ENCODE results near the gene PTPN14. TPM values are rescaled to one million over a fixed set of nuclear protein-coding genes. Genes with fewer than 3 reads are reported as not detected.
"Not testable (repeated sequence)": the region's sequence is repeated elsewhere in the genome, so short reads cannot be mapped to it uniquely, and the experiment has no call there.

The PTPN14 gene
- total and polyA plus RNA-seq, 4 donors, result 7.3 to 50.5 (median 28.2) TPM

DNA sequence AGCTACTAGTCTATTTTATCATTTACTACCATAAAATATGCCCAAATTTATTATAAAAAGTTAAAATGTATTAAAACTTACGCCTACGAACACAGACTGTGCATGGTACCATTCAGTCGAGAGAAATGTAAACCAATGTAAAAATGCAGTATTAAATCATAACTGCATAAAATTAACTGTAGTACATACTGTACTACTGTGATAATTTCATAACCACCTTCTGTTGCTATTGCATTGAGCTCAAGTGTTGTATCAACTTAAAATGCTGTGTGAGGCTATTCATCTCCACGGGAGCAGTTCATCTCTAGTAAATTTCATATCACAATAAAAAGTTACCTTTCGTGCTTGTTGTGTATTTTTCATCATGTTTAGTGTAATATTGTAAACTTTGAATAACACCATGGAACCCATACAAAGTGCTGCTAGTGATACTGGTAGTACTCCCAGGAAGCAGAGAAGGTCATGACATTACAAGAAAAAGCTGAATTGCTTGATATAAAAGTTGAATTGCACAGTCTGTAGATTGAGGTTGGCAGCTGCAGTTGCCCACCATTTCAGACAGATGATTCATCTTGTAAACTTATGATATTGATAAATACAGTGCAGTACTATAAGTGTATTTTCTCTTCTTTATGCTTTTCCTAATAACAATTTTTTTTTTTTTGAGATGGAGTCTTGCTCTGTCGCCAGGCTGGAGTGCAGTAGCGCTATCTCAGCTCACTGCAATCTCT, 32.6 kb upstream of the PTPN14 start:
- 89 to 96% methylated on average over 7 of the region's 7 CpGs for WGBS, 2 donors
- no peaks in the 10 kb centered on the region for H3K27me3 ChIP-seq (ENCODE audit: control insufficient read depth in 1 of 2, insufficient read depth in 2 of 2, low read length in 1 of 2)
- no peak overlapping the region for H3K27ac ChIP-seq (ENCODE audit: low read depth in 1 of 2, low read length in 2 of 2)
- no peak overlapping the region for H3K4me3 ChIP-seq (ENCODE audit: low read length in 2 of 2)
- no peaks in the 10 kb centered on the region for H3K36me3 ChIP-seq (ENCODE audit: control insufficient read depth in 1 of 2, insufficient read depth in 2 of 2, low read length in 1 of 2)
- H3K9me3 ChIP-seq (ENCODE audit: control insufficient read depth, low read length), result no peaks in the 10 kb centered on the region
- no peak for DNase-seq
- intact Hi-C loops (cut with DNase I), result loop anchor here (2.0 to 5.0 kb wide), 3 partner anchors 195 to 251 kb away; no protein-coding TSS in a partner anchor
- no peak for ATAC-seq (ENCODE audit: low FRiP score)
- no peaks in the 10 kb centered on the region for H3K4me1 ChIP-seq (ENCODE audit: control insufficient read depth in 1 of 2, insufficient read depth in 2 of 2, low read length in 2 of 2)

DNA sequence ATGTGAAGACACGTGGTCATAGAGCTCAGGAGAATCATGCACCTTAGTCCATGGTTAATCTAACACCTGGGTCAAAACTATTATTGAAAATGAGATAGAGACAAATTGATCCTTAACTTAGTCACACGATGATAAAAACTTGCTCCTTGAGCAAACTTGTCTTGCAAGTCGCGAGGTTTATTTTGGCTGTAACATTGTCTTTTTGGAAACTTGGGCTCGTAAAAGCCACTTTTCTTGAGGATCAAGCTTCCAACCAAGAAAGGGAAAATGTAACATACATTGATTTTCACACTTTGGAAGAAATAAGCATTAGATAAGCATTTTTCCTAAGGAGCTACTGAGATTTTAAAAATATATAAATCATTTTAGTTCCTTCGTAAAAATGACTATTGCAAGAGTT, 31.7 kb upstream of the PTPN14 start:
- ATAC-seq (ENCODE audit: low FRiP score), result no peak
- H3K27me3 ChIP-seq (ENCODE audit: control insufficient read depth in 1 of 2, insufficient read depth in 2 of 2, low read length in 1 of 2), result no peaks in the 10 kb centered on the region
- H3K9me3 ChIP-seq (ENCODE audit: control insufficient read depth, low read length), result no peaks in the 10 kb centered on the region
- no peak overlapping the region for H3K27ac ChIP-seq (ENCODE audit: low read depth in 1 of 2, low read length in 2 of 2)
- intact Hi-C loops (cut with DNase I), result loop anchor here in 1 of 2 donors (5.0 kb wide), 1 partner anchor 196 kb away; no protein-coding TSS in a partner anchor
- 22 to 25% methylated on average over 6 of the region's 6 CpGs for WGBS, 2 donors
- H3K4me3 ChIP-seq (ENCODE audit: low read length in 2 of 2), result no peak overlapping the region
- DNase-seq, result no peak
- no peaks in the 10 kb centered on the region for H3K4me1 ChIP-seq (ENCODE audit: control insufficient read depth in 1 of 2, insufficient read depth in 2 of 2, low read length in 2 of 2)
- H3K36me3 ChIP-seq (ENCODE audit: control insufficient read depth in 1 of 2, insufficient read depth in 2 of 2, low read length in 1 of 2), result no peaks in the 10 kb centered on the region

GRCh38 chr1:214582289-214582891, 31.0 kb upstream of the PTPN14 start:
- intact Hi-C loops (cut with DNase I), result loop anchor here in 1 of 2 donors (5.0 kb wide), 1 partner anchor 195 kb away; no protein-coding TSS in a partner anchor

DNA sequence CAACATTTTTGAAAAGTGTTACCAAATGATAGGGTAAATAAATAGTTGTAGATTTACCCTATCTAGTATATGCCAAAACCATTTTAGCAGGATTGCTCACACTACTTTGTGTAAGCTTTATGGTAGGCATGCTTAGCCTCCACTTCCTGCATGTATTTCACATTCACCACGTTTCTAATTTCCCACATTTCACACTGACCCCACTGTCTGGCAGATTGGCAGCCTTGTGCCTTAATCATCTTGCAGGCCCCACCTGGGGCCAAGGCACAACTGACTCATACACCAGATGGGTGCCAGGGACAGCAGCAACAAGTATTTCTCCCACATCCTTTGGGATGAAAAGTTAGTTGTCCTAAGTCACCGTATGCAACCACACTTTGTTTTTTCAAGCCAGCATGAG, 30.4 kb upstream of the PTPN14 start:
- H3K9me3 ChIP-seq (ENCODE audit: control insufficient read depth, low read length), result peaks cover 1% of the 10 kb centered on the region
- intact Hi-C loops (cut with DNase I), result loop anchor here in 1 of 2 donors (5.0 kb wide), 1 partner anchor 194 kb away; no protein-coding TSS in a partner anchor
- 4 to 13% methylated on average over 2 of the region's 2 CpGs for WGBS, 2 donors
- ATAC-seq (ENCODE audit: low FRiP score) (no peak), DNase-seq (no peak)
- no peak overlapping the region for H3K4me3 ChIP-seq (ENCODE audit: low read length in 2 of 2)
- H3K36me3 ChIP-seq (ENCODE audit: control insufficient read depth in 1 of 2, insufficient read depth in 2 of 2, low read length in 1 of 2), result no peaks in the 10 kb centered on the region
- H3K4me1 ChIP-seq (ENCODE audit: control insufficient read depth in 1 of 2, insufficient read depth in 2 of 2, low read length in 2 of 2), result no peaks in the 10 kb centered on the region
- H3K27me3 ChIP-seq (ENCODE audit: control insufficient read depth in 1 of 2, insufficient read depth in 2 of 2, low read length in 1 of 2), result no peaks in the 10 kb centered on the region
- H3K27ac ChIP-seq (ENCODE audit: low read depth in 1 of 2, low read length in 2 of 2), result no peak overlapping the region

More at GRCh38 chr1:214582289-214582891, 31.0 kb upstream of the PTPN14 start:
- no peaks in the 10 kb centered on the region for H3K27me3 ChIP-seq (ENCODE audit: control insufficient read depth in 1 of 2, insufficient read depth in 2 of 2, low read length in 1 of 2)
- H3K9me3 ChIP-seq (ENCODE audit: control insufficient read depth, low read length), result no peaks in the 10 kb centered on the region
- ATAC-seq (ENCODE audit: low FRiP score) (no peak), DNase-seq (no peak)
- H3K36me3 ChIP-seq (ENCODE audit: control insufficient read depth in 1 of 2, insufficient read depth in 2 of 2, low read length in 1 of 2), result no peaks in the 10 kb centered on the region
- H3K4me1 ChIP-seq (ENCODE audit: control insufficient read depth in 1 of 2, insufficient read depth in 2 of 2, low read length in 2 of 2), result no peaks in the 10 kb centered on the region
- H3K27ac ChIP-seq (ENCODE audit: low read depth in 1 of 2, low read length in 2 of 2), result no peak overlapping the region
- 38 to 39% methylated on average over 7 of the region's 7 CpGs for WGBS, 2 donors
- no peak overlapping the region for H3K4me3 ChIP-seq (ENCODE audit: low read length in 2 of 2)

- Histone ChIP-seq H3K36me3 (ENCODE audit: control insufficient read depth in 1 of 2, insufficient read depth in 2 of 2, low read length in 1 of 2) (no peaks in the 10 kb centered on the region), H3K27me3 (ENCODE audit: control insufficient read depth in 1 of 2, insufficient read depth in 2 of 2, low read length in 1 of 2) (no peaks in the 10 kb centered on the region), H3K27ac (ENCODE audit: low read depth in 1 of 2, low read length in 2 of 2) (no peak overlapping the region), H3K9me3 (ENCODE audit: control insufficient read depth, low read length) (peaks cover 2% of the 10 kb centered on the region), H3K4me1 (ENCODE audit: control insufficient read depth in 1 of 2, insufficient read depth in 2 of 2, low read length in 2 of 2) (no peaks in the 10 kb centered on the region), H3K4me3 (ENCODE audit: low read length in 2 of 2) (no peak overlapping the region)
- ATAC-seq (ENCODE audit: low FRiP score) (no peak), DNase-seq (no peak)
- intact Hi-C loops (cut with DNase I), result no loop called here
These were observed 27.8 kb upstream of the PTPN14 start for GRCh38 chr1:214579183-214579582.

- intact Hi-C loops (cut with DNase I); ATAC-seq (ENCODE audit: low FRiP score); H3K9me3 ChIP-seq (ENCODE audit: control insufficient read depth, low read length); DNase-seq; H3K27ac ChIP-seq (ENCODE audit: low read depth in 1 of 2, low read length in 2 of 2); H3K4me1 ChIP-seq (ENCODE audit: control insufficient read depth in 1 of 2, insufficient read depth in 2 of 2, low read length in 2 of 2); H3K36me3 ChIP-seq (ENCODE audit: control insufficient read depth in 1 of 2, insufficient read depth in 2 of 2, low read length in 1 of 2); H3K27me3 ChIP-seq (ENCODE audit: control insufficient read depth in 1 of 2, insufficient read depth in 2 of 2, low read length in 1 of 2); H3K4me3 ChIP-seq (ENCODE audit: low read length in 2 of 2): not testable (repeated sequence)
- 90 to 93% methylated on average over 3 of the region's 3 CpGs for WGBS, 2 donors
These were observed 24.7 kb upstream of the PTPN14 start for GRCh38 chr1:214576120-214576519.

DNA sequence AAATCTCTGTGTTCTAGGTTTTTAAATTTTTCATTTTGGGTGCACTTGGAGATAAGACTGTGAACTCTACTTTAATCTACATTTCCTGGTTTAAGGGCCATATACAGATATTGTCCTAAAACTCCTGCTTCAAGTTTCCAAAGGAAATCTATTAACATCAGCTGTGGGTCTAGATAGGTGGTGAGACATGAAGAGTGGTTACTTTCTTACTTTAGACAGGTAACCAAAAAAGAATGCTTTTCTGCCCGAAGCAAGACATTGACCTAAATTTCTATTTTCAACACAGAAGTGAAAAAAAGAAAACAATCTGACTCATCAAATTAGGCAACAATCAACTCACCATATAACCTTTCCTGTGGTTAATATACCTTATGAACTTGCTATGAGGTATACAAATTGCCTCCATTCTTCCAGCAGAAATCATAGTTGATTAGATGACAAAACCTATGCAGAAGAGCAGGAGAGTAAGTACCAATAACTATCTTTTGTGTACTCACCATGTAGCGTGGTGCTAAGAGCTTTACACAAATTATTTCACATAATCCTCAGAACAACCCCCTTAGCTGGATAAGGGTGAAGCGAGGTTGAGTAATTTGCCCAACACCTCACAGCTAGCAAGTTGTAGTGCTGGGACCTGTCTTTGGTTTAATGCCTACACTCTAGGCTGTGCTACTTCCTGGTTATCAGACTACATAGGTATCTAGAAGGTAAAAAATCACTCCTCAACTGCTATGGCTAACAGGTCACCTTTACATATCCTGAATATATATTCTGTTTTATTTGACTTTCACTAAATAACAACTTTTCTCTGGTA, 23.4 kb upstream of the PTPN14 start:
- intact Hi-C loops (cut with DNase I), result no loop called here
- Histone ChIP-seq H3K27ac (ENCODE audit: low read depth in 1 of 2, low read length in 2 of 2) (no peak overlapping the region), H3K4me1 (ENCODE audit: control insufficient read depth in 1 of 2, insufficient read depth in 2 of 2, low read length in 2 of 2) (no peaks in the 10 kb centered on the region), H3K4me3 (ENCODE audit: low read length in 2 of 2) (no peak overlapping the region), H3K9me3 (ENCODE audit: control insufficient read depth, low read length) (peaks cover 2% of the 10 kb centered on the region), H3K36me3 (ENCODE audit: control insufficient read depth in 1 of 2, insufficient read depth in 2 of 2, low read length in 1 of 2) (no peaks in the 10 kb centered on the region), H3K27me3 (ENCODE audit: control insufficient read depth in 1 of 2, insufficient read depth in 2 of 2, low read length in 1 of 2) (no peaks in the 10 kb centered on the region)
- WGBS, 2 donors, result 76 to 78% methylated on average over 3 of the region's 3 CpGs
- no peak for DNase-seq
- ATAC-seq (ENCODE audit: low FRiP score), result no peak

GRCh38 chr1:214573386-214574318, 22.2 kb upstream of the PTPN14 start:
- H3K36me3 ChIP-seq (ENCODE audit: control insufficient read depth in 1 of 2, insufficient read depth in 2 of 2, low read length in 1 of 2), result no peaks in the 10 kb centered on the region
- ATAC-seq (ENCODE audit: low FRiP score), result no peak
- 27 to 31% methylated on average over 11 of the region's 11 CpGs for WGBS, 2 donors

More at GRCh38 chr1:214573386-214574318, 22.2 kb upstream of the PTPN14 start:
- peaks cover 2% of the 10 kb centered on the region for H3K9me3 ChIP-seq (ENCODE audit: control insufficient read depth, low read length)
- no peak overlapping the region for H3K4me3 ChIP-seq (ENCODE audit: low read length in 2 of 2)
- no peaks in the 10 kb centered on the region for H3K27me3 ChIP-seq (ENCODE audit: control insufficient read depth in 1 of 2, insufficient read depth in 2 of 2, low read length in 1 of 2)
- intact Hi-C loops (cut with DNase I), result no loop called here
- H3K4me1 ChIP-seq (ENCODE audit: control insufficient read depth in 1 of 2, insufficient read depth in 2 of 2, low read length in 2 of 2), result peaks cover 0 to 2% of the 10 kb centered on the region in 2 donors
- no peak for DNase-seq
- H3K27ac ChIP-seq (ENCODE audit: low read depth in 1 of 2, low read length in 2 of 2), result no peak overlapping the region

All from aorta (tissue), 5 donors.